GM20000 (cell line): ENCODE data around the gene P2RY14.
"Not testable (repeated sequence)": the region's sequence is repeated elsewhere in the genome, so short reads cannot be mapped to it uniquely, and the experiment has no call there.

Experiments
- DNase-seq: peaks from one replicate; pipeline ENCODE4 v3.0.0; 2012; ENCODE audit warnings: low spot score
- CTCF ChIP-seq: IDR thresholded peaks from 2 replicates; pipeline ENCODE4 v1.5.1; 2012; ENCODE audit warnings: mild to moderate bottlenecking, control low read depth; ENCODE audit errors: extremely low read depth, missing control alignments

P2RY14 gene

GRCh38 chr3:151234825-151235224, 43.5 kb downstream of the P2RY14 start:
- no peak for TF ChIP-seq CTCF
- no peak for DNase-seq

GRCh38 chr3:151232991-151233390, 45.4 kb downstream of the P2RY14 start:
- no peak for TF ChIP-seq CTCF
- DNase-seq, result no peak

GRCh38 chr3:151232403-151232802, 45.9 kb downstream of the P2RY14 start:
- DNase-seq, result not testable (repeated sequence)

- no peak for TF ChIP-seq CTCF
- DNase-seq, result peak; percentile 39
Measured at GRCh38 chr3:151230646-151231045, 47.7 kb downstream of the P2RY14 start.

GRCh38 chr3:151228666-151229040, 49.7 kb downstream of the P2RY14 start:
- no peak for DNase-seq
- no peak for TF ChIP-seq CTCF

GRCh38 chr3:151227807-151228665, 50.3 kb downstream of the P2RY14 start:
- peak; percentile 83 for TF ChIP-seq CTCF
- DNase-seq, result peak; percentile 77

GRCh38 chr3:151227266-151227806, 51.0 kb downstream of the P2RY14 start:
- no peak for DNase-seq
- TF ChIP-seq CTCF, result no peak

- TF ChIP-seq CTCF, result no peak
- DNase-seq, result no peak
Measured at GRCh38 chr3:151226825-151227224, 51.5 kb downstream of the P2RY14 start.
